Trophoblast cell (in vitro differentiated cells and primary cell): Measurements from ENCODE around the gene ENDOU.
A peak's percentile ranks its signal among the peaks of the same experiment; 100 is the strongest.

Experiments
- DNase-seq, 2 donors: peaks; one replicate each; pipeline ENCODE4 v3.0.0-alpha.2; 2016
- H2AFZ ChIP-seq: 2 replicates; pipeline ENCODE4 v1.6.1; 2013; ENCODE audit warnings: low read length, moderate library complexity, mild to moderate bottlenecking; ENCODE audit not compliant: insufficient read depth, poor library complexity
- H2AK5ac ChIP-seq: 2 replicates; pipeline ENCODE4 v1.6.1; 2013; ENCODE audit warnings: mild to moderate bottlenecking, low read length
- H2BK120ac ChIP-seq: 2 replicates; pipeline ENCODE4 v1.6.1; 2013; ENCODE audit warnings: low read length, mild to moderate bottlenecking, moderate library complexity; ENCODE audit not compliant: insufficient read depth, poor library complexity
- H2BK12ac ChIP-seq: 2 replicates; pipeline ENCODE4 v1.6.1; 2013; ENCODE audit warnings: mild to moderate bottlenecking, low read length, moderate library complexity
- H2BK5ac ChIP-seq: 2 replicates; pipeline ENCODE4 v1.6.1; 2013; ENCODE audit warnings: low read length, low read depth, moderate library complexity, mild to moderate bottlenecking; ENCODE audit not compliant: poor library complexity
- H3K14ac ChIP-seq: 2 replicates; pipeline ENCODE4 v1.6.1; 2013; ENCODE audit warnings: mild to moderate bottlenecking, low read length
- H3K18ac ChIP-seq: 2 replicates; pipeline ENCODE4 v1.6.1; 2013; ENCODE audit warnings: mild to moderate bottlenecking, low read length
- H3K23ac ChIP-seq: 2 replicates; pipeline ENCODE4 v1.6.1; 2013; ENCODE audit warnings: low read length
- H3K27ac ChIP-seq: 2 replicates; pipeline ENCODE4 v1.5.1; 2013; ENCODE audit warnings: low read depth, mild to moderate bottlenecking, inconsistent platforms, low read length, moderate library complexity
- H3K27me3 ChIP-seq: 2 replicates; pipeline ENCODE4 v1.6.1; 2013; ENCODE audit warnings: inconsistent platforms, mild to moderate bottlenecking, low read length, moderate library complexity; ENCODE audit not compliant: insufficient read depth
- H3K36me3 ChIP-seq, 2 experiments: 1 replicate in 1 of 2; 2 replicates in 1 of 2; pipeline ENCODE4 v1.6.1; 2013; ENCODE audit warnings: low read length in 2 of 2, mild to moderate bottlenecking in 2 of 2, moderate library complexity in 1 of 2; ENCODE audit not compliant: insufficient read depth in 2 of 2, control insufficient read depth in 1 of 2
- H3K4ac ChIP-seq: 2 replicates; pipeline ENCODE4 v1.6.1; 2013; ENCODE audit warnings: low read depth, mild to moderate bottlenecking, low read length, moderate library complexity
- H3K4me1 ChIP-seq, 2 experiments: 1 replicate in 1 of 2; 2 replicates in 1 of 2; pipeline ENCODE4 v1.6.1; 2013; ENCODE audit warnings: low read length in 2 of 2, mild to moderate bottlenecking in 2 of 2, moderate library complexity in 1 of 2; ENCODE audit not compliant: insufficient read depth in 2 of 2, control insufficient read depth in 1 of 2
- H3K4me2 ChIP-seq: 2 replicates; pipeline ENCODE4 v1.6.1; 2013; ENCODE audit warnings: inconsistent platforms, mild to moderate bottlenecking, low read length, moderate library complexity
- H3K4me3 ChIP-seq: 2 replicates; pipeline ENCODE4 v1.5.1; 2013; ENCODE audit warnings: mild to moderate bottlenecking, low read depth, low read length, inconsistent platforms
- H3K79me1 ChIP-seq: one replicate; pipeline ENCODE4 v1.6.1; 2013; ENCODE audit warnings: low read length
- H3K79me2 ChIP-seq: 2 replicates; pipeline ENCODE4 v1.6.1; 2013; ENCODE audit warnings: low read length, mild to moderate bottlenecking; ENCODE audit not compliant: control insufficient read depth, insufficient read depth, poor library complexity
- H3K9ac ChIP-seq: 2 replicates; pipeline ENCODE4 v1.6.1; 2013; ENCODE audit warnings: mild to moderate bottlenecking, low read length
- H3K9me3 ChIP-seq: 2 replicates; pipeline ENCODE4 v1.6.1; 2013; ENCODE audit warnings: low read depth, mild to moderate bottlenecking, control low read depth, inconsistent platforms, low read length; ENCODE audit not compliant: insufficient read depth
- H4K12ac ChIP-seq: 2 replicates; pipeline ENCODE4 v1.6.1; 2013; ENCODE audit warnings: low read depth, mild to moderate bottlenecking, low read length, moderate library complexity
- H4K8ac ChIP-seq: 2 replicates; pipeline ENCODE4 v1.6.1; 2013; ENCODE audit warnings: low read depth, mild to moderate bottlenecking, low read length, moderate library complexity
- H4K91ac ChIP-seq: one replicate; pipeline ENCODE4 v1.6.1; 2013; ENCODE audit warnings: low read depth, mild to moderate bottlenecking, low read length, moderate library complexity
- WGBS: extraction: QIAGEN DNeasy Blood & Tissue Kit; methylation state at CpG from one replicate; pipeline ENCODE4 v1.1.7; 2013; ENCODE audit warnings: missing lambda C conversion rate; ENCODE audit not compliant: insufficient read length, insufficient coverage; ENCODE audit errors: extremely low coverage; 5-methylcytosine and 5-hydroxymethylcytosine counted together

The ENDOU gene

GRCh38 chr12:47736216-47736615 is 10.9 kb upstream of the ENDOU start:
- Histone ChIP-seq H4K91ac (no peak overlapping the region), H3K36me3 (no peaks in the 10 kb centered on the region), H3K4me1 (peaks cover 0 to 3% of the 10 kb centered on the region in 2 experiments), H2AK5ac (no peak overlapping the region), H2AFZ (no peak overlapping the region), H3K9ac (no peak overlapping the region), H4K8ac (no peak overlapping the region), H3K9me3 (peaks cover 2% of the 10 kb centered on the region), H3K4me3 (no peak overlapping the region), H2BK120ac (no peak overlapping the region), H2BK5ac (no peak overlapping the region), H3K14ac (no peak overlapping the region), H3K4me2 (no peak overlapping the region), H3K27ac (no peak overlapping the region), H3K79me1 (no peaks in the 10 kb centered on the region), H3K79me2 (no peaks in the 10 kb centered on the region), H2BK12ac (no peak overlapping the region), H3K23ac (no peak overlapping the region), H4K12ac (no peak overlapping the region), H3K4ac (no peak overlapping the region), H3K18ac (no peak overlapping the region), H3K27me3 (no peaks in the 10 kb centered on the region)
- no CpG with 5 or more reads among the region's 4 CpGs for WGBS
- DNase-seq, result no peak

GRCh38 chr12:47735649-47736048 is 10.4 kb upstream of the ENDOU start:
- Histone ChIP-seq H3K4me2 (no peak overlapping the region), H3K4me3 (no peak overlapping the region), H3K9me3 (peaks cover 2% of the 10 kb centered on the region), H3K14ac (no peak overlapping the region), H2BK5ac (no peak overlapping the region), H3K4me1 (peaks cover 0 to 3% of the 10 kb centered on the region in 2 experiments), H3K36me3 (no peaks in the 10 kb centered on the region), H3K18ac (no peak overlapping the region), H3K79me2 (no peaks in the 10 kb centered on the region), H4K8ac (no peak overlapping the region), H3K9ac (no peak overlapping the region), H3K79me1 (no peaks in the 10 kb centered on the region), H3K27ac (no peak overlapping the region), H4K12ac (no peak overlapping the region), H3K23ac (no peak overlapping the region), H2AFZ (no peak overlapping the region), H2AK5ac (no peak overlapping the region), H4K91ac (no peak overlapping the region), H2BK120ac (no peak overlapping the region), H3K27me3 (no peaks in the 10 kb centered on the region), H2BK12ac (no peak overlapping the region), H3K4ac (no peak overlapping the region)
- no CpG with 5 or more reads among the region's 11 CpGs for WGBS
- DNase-seq, result peak in 1 of 2 donors; percentile 18

- Histone ChIP-seq H3K9me3 (peaks cover 2% of the 10 kb centered on the region), H3K36me3 (no peaks in the 10 kb centered on the region), H3K4me1 (peaks cover 0 to 3% of the 10 kb centered on the region in 2 experiments), H3K27ac (no peak overlapping the region), H3K79me2 (no peaks in the 10 kb centered on the region), H4K12ac (no peak overlapping the region), H3K23ac (no peak overlapping the region), H3K79me1 (no peaks in the 10 kb centered on the region), H3K4ac (no peak overlapping the region), H3K9ac (no peak overlapping the region), H2BK5ac (no peak overlapping the region), H3K4me2 (no peak overlapping the region), H3K14ac (peak overlapping the region; percentile 1), H2BK120ac (no peak overlapping the region), H2BK12ac (no peak overlapping the region), H4K91ac (peak overlapping the region; percentile 5), H3K18ac (no peak overlapping the region), H3K4me3 (no peak overlapping the region), H3K27me3 (no peaks in the 10 kb centered on the region), H2AK5ac (no peak overlapping the region), H4K8ac (no peak overlapping the region), H2AFZ (peak overlapping the region; percentile 18)
- no CpG with 5 or more reads among the region's 12 CpGs for WGBS
- no peak for DNase-seq
Observed at GRCh38 chr12:47734725-47735480, 9.6 kb upstream of the ENDOU start.

- Histone ChIP-seq H3K36me3 (no peaks in the 10 kb centered on the region), H3K4me3 (no peak overlapping the region), H3K4me1 (peaks cover 0 to 9% of the 10 kb centered on the region in 2 experiments), H2BK5ac (no peak overlapping the region), H3K4ac (no peak overlapping the region), H3K27me3 (no peaks in the 10 kb centered on the region), H3K18ac (no peak overlapping the region), H3K4me2 (no peak overlapping the region), H2AK5ac (no peak overlapping the region), H4K91ac (no peak overlapping the region), H3K9me3 (no peaks in the 10 kb centered on the region), H3K79me2 (no peaks in the 10 kb centered on the region), H4K8ac (no peak overlapping the region), H2BK120ac (no peak overlapping the region), H4K12ac (no peak overlapping the region), H3K14ac (no peak overlapping the region), H3K23ac (no peak overlapping the region), H3K79me1 (no peaks in the 10 kb centered on the region), H3K9ac (no peak overlapping the region), H3K27ac (no peak overlapping the region), H2AFZ (no peak overlapping the region), H2BK12ac (no peak overlapping the region)
- no peak for DNase-seq
- WGBS, result no CpG with 5 or more reads among the region's 4 CpGs
Observed at GRCh38 chr12:47733142-47733541, 7.9 kb upstream of the ENDOU start.
